Lower leg skin (tissue), 3 donors: ENCODE data around the gene OTOP3.

Experiments used
- CTCF ChIP-seq, 3 donors: fragments of 450-650 bp; IDR thresholded peaks; one replicate each; pipeline ENCODE4 v1.5.1; 2016; ENCODE audit warnings: antibody characterized with exemption in 3 of 3, mild to moderate bottlenecking in 3 of 3, moderate library complexity in 2 of 3
- POLR2A ChIP-seq, 2 donors: fragments of 450-650 bp; IDR thresholded peaks; one replicate each; pipeline ENCODE4 v1.6.1; 2016 to 2017; ENCODE audit warnings: antibody characterized with exemption in 2 of 2, mild to moderate bottlenecking in 1 of 2, moderate library complexity in 1 of 2

- TF ChIP-seq CTCF (IDR thresholded peaks at IDR 0.05) (no peak), POLR2A (IDR thresholded peaks at IDR 0.05) (peak in 1 of 2 donors; percentile 76)
Measured at GRCh38 chr17:74987418-74987908, 51.8 kb downstream of the OTOP3 start, which contains the start of gene CDR2L.
